Measurements from ENCODE around the gene PSMD2.

PSMD2 gene

GRCh38 chr3:184283681-184284080 is 15.4 kb upstream of the PSMD2 start:
- DNase-seq, result no peak

DNA sequence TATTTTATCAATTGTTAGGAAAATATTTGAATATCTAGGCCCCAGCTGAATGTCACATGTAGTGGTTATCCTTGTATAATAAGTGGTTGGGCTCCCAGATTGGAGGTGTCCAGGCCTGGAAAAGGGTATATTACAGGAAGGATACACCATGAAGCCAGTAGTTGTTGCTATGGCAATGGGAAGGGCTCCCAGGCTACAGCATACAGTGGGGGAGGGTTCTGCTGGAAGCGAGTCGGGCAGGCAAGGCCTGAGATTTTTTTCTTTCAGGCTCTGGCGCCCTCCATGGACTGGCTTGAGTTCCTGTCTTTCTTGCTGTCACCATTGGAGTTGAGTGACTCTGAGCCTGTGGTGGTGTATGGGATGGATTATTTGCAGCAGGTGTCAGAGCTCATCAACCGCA is 14.3 kb upstream of the PSMD2 start:
- peak; percentile 55 for DNase-seq

- peak; percentile 18 for DNase-seq
Measured at GRCh38 chr3:184289426-184289938, 9.6 kb upstream of the PSMD2 start.

DNA sequence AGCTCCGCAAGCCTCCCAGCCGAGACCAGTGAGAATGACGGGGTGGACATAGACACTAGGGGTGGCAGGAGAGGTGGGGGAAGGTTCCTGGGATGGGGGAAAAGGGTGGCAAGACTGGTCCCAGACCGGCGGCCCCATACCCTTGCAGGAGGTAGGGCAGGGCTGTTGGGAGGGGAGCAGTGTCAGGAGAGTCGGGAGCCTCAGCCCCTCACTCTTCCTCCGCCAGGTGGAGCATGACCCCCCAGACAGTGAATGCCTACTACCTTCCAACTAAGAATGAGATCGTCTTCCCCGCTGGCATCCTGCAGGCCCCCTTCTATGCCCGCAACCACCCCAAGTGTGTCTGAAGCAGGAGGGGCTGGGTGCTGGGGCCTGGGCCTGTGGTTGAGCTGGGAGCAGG is 8.7 kb upstream of the PSMD2 start:
- no peak for DNase-seq

- DNase-seq, result no peak
Measured at GRCh38 chr3:184291044-184291737, 7.8 kb upstream of the PSMD2 start.

- DNase-seq, result no peak
Measured at GRCh38 chr3:184291738-184292445, 7.1 kb upstream of the PSMD2 start.

DNA sequence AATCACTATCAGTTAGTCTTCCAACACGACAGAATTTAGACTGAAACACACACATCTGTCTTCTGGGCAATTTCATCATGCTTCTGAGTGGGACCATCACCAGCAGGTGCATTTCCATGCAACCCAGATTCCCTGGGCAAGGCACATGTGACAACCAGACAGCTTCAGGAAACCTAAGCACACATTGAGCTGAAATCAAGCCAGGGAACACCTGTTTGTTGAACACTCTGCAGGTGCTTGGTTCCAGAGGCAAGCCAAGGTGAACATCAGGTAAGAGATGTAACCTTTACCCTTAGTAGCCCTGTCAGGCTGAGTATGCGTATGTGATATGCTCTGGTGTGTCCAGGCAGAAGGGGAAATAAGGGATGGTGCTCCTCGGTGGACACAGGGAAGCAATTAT is 3.3 kb upstream of the PSMD2 start:
- DNase-seq, result no peak

GRCh38 chr3:184296616-184297015 is 2.4 kb upstream of the PSMD2 start:
- DNase-seq, result no peak

DNA sequence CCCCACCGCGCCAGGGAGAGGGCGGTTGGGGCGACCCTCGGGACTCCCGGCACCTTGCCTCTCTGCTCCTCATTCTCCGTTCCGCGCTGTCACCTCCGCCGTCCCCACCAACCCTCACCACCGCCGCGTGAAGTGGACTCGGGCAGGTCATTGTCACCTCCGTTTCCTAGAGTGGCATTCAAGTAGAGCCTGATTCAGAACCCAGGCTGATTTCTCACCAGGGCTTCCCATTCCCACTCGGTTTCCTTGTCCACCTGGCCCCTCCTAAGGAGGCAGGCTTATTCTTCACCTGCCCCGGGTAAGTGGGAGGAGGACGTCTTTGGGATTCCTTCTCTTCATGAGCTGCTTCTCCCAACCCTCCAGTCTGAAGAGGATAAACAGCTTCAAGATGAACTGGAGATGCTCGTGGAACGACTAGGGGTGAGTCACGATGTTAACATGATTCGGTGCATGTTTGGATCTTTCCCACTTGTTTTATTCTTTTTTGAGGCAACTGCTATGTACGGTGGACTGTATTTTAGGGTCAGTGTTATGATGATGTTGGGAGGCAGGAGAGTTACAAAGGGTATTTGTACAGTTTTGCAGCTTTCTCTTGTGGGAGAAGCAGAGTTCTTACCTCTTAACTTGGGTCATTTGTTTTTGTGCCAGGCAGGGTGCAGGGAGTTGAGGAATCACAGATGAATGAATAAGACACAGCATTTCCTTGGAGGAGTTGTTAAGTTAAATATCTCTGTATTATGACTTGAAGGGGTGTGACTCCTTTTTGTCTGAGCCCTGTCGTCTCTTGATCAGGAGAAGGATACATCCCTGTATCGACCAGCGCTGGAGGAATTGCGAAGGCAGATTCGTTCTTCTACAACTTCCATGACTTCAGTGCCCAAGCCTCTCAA is 692 bp downstream of the PSMD2 start:
- DNase-seq, result no peak

GRCh38 chr3:184300378-184300720 is 1.3 kb downstream of the PSMD2 start:
- no peak for DNase-seq

DNA sequence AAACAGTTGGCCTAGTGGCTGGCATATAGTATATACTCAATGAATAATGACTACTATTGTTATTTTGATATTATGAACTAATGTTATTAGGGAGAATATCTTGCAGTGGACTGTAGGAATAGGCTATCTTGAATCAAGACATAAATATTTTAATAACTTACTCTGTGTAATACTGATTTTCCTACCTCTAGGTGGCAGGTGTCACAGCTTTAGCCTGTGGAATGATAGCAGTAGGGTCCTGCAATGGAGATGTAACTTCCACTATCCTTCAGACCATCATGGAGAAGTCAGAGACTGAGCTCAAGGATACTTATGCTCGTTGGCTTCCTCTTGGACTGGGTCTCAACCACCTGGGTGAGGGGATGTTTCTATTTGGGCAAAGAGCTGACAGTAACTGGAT is 6.5 kb downstream of the PSMD2 start:
- DNase-seq, result no peak

GRCh38 chr3:184306341-184306972 is 7.4 kb downstream of the PSMD2 start:
- no peak for DNase-seq

DNA sequence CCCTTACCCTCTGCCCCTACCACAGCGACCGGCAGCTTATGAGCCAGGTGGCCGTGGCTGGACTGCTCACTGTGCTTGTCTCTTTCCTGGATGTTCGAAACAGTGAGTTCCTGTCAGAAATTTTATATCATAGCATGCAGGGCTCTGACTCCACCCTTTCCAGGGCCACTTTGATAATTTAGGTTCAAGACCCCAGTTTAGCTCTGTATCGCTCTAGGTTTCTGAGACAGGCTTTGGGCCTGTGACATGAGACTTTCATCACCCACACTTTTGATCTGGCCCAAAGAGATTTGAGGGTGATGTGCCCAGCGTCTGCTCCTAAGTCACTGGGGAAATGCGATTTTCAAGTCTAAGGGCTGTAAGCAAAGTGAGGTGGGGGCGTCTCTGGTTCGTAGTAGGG is 8.9 kb downstream of the PSMD2 start:
- DNase-seq, result no peak

GRCh38 chr3:184308744-184309143 is 9.7 kb downstream of the PSMD2 start:
- no peak for DNase-seq

- no peak for DNase-seq
Measured at GRCh38 chr3:184311633-184312032, 12.6 kb downstream of the PSMD2 start.

DNA sequence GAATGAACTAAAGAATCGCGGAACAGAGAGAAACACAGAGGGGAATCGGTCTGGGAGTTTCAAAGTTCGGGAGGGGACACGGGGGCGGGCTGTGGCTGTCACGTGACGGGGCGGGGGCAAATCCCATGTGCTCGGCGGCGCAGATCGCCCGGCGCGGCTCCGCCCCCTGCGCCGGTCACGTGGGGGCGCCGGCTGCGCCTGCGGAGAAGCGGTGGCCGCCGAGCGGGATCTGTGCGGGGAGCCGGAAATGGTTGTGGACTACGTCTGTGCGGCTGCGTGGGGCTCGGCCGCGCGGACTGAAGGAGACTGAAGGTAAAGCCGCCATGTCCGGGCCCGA is 15.3 kb downstream of the PSMD2 start, which contains the start of gene EIF4G1:
Gene EIF4G1 (plus strand): TSS at position 244 of the 337 bp plus-strand sequence. CDS start 1,191 bp downstream, outside the sequence.
- peak; percentile 89 for DNase-seq

DNA sequence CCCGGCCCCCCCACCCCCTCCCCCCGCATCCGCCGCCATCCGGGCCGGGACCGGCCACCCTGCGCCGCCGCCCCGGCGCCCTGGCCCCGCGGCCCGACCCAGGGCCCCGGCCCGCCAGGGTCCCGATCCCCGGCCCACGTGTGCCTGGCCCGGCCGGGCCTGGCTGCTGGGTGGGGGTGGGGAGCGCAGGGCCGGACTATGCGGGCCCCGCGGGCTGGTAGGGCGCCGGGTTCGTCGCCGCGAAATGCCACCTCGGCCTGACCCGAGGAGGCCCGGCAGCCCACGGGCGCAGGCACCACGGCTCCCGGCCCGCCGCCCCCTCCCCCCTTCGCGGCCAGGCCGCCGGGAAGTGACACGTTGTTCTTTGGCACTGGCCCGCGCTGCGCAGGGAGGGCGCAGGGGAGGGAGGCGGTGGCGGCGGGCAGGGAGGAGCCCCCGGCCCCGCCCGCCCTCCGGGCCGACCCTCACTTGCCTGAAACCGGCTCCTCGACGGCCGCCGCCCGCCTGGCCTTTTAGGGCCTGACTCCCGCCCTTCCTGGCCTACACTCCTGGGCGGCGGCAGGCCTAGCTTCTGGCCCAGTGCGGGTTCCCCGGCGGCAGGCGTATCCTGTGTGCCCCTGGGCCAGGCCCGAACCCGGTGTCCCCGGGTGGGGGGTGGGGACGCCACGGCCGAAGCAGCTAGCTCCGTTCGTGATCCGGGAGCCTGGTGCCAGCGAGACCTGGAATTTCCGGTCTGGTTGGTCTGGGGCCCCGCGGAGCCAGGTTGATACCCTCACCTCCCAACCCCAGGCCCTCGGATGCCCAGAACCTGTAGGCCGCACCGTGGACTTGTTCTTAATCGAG is 15.9 kb downstream of the PSMD2 start:
- peak; percentile 53 for DNase-seq

DNA sequence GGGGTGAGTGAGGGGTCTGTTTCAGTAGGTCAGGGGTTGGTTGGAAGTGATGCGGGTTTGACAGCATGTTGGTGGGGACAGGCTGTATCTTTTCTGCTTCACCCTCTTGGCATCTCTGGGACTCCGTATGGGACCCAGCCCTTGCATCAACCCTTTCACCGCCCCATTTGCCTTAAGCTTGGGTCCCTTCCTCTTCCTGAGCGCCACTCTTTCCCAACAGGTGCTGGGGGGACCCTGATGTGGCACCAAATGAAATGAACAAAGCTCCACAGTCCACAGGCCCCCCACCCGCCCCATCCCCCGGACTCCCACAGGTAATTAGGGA is 16.5 kb downstream of the PSMD2 start:
- DNase-seq, result no peak

- no peak for DNase-seq
Measured at GRCh38 chr3:184315871-184316661, 17.0 kb downstream of the PSMD2 start.

GRCh38 chr3:184316792-184317191 is 17.8 kb downstream of the PSMD2 start:
- no peak for DNase-seq

- DNase-seq, result no peak
Measured at GRCh38 chr3:184317201-184317600, 18.2 kb downstream of the PSMD2 start.

DNA sequence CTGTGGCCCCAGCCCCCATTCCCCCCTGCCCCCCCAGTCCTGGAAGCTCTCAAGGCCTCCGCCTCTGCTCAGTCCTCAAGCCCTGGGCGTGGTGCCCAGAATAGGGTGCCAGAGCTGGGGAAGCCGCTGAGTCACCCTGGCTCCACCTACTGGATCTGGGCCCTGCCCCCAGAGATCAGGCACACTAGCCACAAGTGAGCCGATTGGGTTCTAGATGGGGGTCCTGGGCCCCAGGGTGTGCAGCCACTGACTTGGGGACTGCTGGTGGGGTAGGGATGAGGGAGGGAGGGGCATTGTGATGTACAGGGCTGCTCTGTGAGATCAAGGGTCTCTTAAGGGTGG is 21.0 kb downstream of the PSMD2 start:
- peak; percentile 93 for DNase-seq
